Breast epithelium (tissue), 4 donors: Measurements from ENCODE around the gene RPL3. TPM values are rescaled to one million over a fixed set of nuclear protein-coding genes. Genes with fewer than 3 reads are reported as not detected.

Experiments used
- DNase-seq, 2 donors: peaks; one replicate each; pipeline ENCODE4 v3.0.0-alpha.2; 2019; ENCODE audit warnings: low spot score in 2 of 2
- H3K27ac ChIP-seq, 2 donors: fragments of 200-600 bp; sonication (generic) in 1 of 2; one replicate each; pipeline ENCODE4 v1.5.1; 2016 to 2019; ENCODE audit warnings: mild to moderate bottlenecking in 1 of 2
- H3K27me3 ChIP-seq, 2 donors: fragments of 200-600 bp; sonication (generic) in 1 of 2; one replicate each; pipeline versions ENCODE4 v1.5.1 to v1.6.0; 2017 to 2019; ENCODE audit warnings: control low read depth in 1 of 2, mild to moderate bottlenecking in 1 of 2
- H3K36me3 ChIP-seq: fragments of 200-600 bp; one replicate; pipeline ENCODE4 v1.5.1; 2019
- H3K4me1 ChIP-seq, 2 donors: fragments of 200-600 bp; sonication (generic); one replicate each; pipeline ENCODE4 v1.5.1; 2016 to 2019; ENCODE audit warnings: control low read depth in 1 of 2
- H3K4me3 ChIP-seq, 3 donors: fragments of 200-600 bp; sonication (generic); 1 replicate in 2 of 3; 2 replicates in 1 of 3; pipeline ENCODE4 v1.5.1; 2016 to 2019; ENCODE audit warnings: mild to moderate bottlenecking in 3 of 3, moderate library complexity in 2 of 3
- H3K9me3 ChIP-seq, 2 donors: fragments of 200-600 bp; sonication (generic) in 1 of 2; one replicate each; pipeline ENCODE4 v1.5.1; 2016 to 2019; ENCODE audit warnings: control low read depth in 1 of 2
- POLR2A ChIP-seq: fragments of 450-650 bp; IDR thresholded peaks from one replicate; pipeline ENCODE4 v1.6.1; 2016; ENCODE audit warnings: antibody characterized with exemption, mild to moderate bottlenecking, moderate library complexity
- POLR2AphosphoS5 ChIP-seq, 3 donors: sonication (generic); formaldehyde crosslinking; IDR thresholded peaks; one replicate each; pipeline ENCODE4 v1.6.1; 2017; ENCODE audit warnings: antibody characterized with exemption in 3 of 3
- intact Hi-C: fragments of 100-400 bp; cut with DNase I; formaldehyde crosslinking; loops from one replicate; pipeline ENCODE4 v1.15.1; 2023; ENCODE audit warnings: low total_unique reads
- total RNA-seq, 3 donors: library from RNA; depleted of rRNA; stranded (reverse); fragments of >200 nt; gene quantifications; one replicate each; pipeline ENCODE4 v1.1.0, GENCODE V29; 2016
- TF ChIP-seq, protein P1 (sequence below), 3 donors: fragments of 450-650 bp; IDR thresholded peaks; one replicate each; pipeline ENCODE4 v1.5.1; 2016 to 2017; ENCODE audit warnings: antibody characterized with exemption in 3 of 3, mild to moderate bottlenecking in 3 of 3, moderate library complexity in 3 of 3

Gene RPL3
- total RNA-seq, 3 donors from 2014 or later: 1,827 to 3,262 (median 2,633) TPM

DNA sequence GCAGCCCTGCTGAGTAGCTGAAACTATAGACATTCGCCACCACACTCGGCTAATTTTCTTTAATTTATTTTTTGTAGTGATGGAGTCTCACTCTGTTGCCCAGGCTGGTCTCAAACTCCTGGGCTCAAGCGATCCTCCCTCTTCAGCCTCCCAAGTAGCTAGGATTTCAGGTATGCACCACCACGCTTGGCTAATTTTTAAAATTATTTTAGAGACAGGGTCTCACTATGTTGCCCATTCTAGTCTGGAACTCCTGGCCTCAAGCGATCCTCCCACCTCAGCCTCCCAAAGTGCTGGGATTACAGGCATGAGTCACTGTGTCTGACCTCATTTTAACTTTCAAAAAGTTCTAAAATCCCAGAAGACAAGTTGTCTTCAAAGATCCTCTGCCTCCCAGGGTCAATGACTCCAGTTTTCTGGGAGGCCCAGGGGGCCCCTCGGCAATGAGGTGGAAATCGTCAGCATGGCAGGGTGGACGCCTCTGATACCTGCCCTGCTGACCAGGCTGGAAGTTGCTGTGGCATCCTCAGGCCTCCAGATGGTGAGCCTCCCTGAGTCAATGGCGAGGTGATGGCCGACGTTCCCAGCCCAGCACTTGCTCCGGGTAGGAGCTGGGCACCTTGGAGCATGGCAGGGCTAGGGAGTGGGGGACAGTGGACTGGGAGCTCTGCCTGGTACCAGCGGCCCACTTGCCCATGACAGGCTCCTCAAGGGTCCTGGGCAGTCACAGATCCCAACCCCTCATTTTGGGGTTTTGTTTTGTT, 31.1 kb downstream of the RPL3 start:
- no peaks in the 10 kb centered on the region for H3K27me3 ChIP-seq
- intact Hi-C loops: no loop called here
- TF ChIP-seq, protein P1, sequence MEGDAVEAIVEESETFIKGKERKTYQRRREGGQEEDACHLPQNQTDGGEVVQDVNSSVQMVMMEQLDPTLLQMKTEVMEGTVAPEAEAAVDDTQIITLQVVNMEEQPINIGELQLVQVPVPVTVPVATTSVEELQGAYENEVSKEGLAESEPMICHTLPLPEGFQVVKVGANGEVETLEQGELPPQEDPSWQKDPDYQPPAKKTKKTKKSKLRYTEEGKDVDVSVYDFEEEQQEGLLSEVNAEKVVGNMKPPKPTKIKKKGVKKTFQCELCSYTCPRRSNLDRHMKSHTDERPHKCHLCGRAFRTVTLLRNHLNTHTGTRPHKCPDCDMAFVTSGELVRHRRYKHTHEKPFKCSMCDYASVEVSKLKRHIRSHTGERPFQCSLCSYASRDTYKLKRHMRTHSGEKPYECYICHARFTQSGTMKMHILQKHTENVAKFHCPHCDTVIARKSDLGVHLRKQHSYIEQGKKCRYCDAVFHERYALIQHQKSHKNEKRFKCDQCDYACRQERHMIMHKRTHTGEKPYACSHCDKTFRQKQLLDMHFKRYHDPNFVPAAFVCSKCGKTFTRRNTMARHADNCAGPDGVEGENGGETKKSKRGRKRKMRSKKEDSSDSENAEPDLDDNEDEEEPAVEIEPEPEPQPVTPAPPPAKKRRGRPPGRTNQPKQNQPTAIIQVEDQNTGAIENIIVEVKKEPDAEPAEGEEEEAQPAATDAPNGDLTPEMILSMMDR (IDR thresholded peaks at IDR 0.05): no peak
- TF ChIP-seq POLR2A: no peak
- TF ChIP-seq POLR2AphosphoS5 (IDR thresholded peaks at IDR 0.05): no peak
- H3K27ac ChIP-seq: no peak overlapping the region
- no peak for DNase-seq
- peaks cover 8 to 11% of the 10 kb centered on the region in 2 donors for H3K9me3 ChIP-seq
- H3K36me3 ChIP-seq: no peaks in the 10 kb centered on the region
- H3K4me3 ChIP-seq: no peak overlapping the region
- peaks cover 22 to 26% of the 10 kb centered on the region in 2 donors for H3K4me1 ChIP-seq

DNA sequence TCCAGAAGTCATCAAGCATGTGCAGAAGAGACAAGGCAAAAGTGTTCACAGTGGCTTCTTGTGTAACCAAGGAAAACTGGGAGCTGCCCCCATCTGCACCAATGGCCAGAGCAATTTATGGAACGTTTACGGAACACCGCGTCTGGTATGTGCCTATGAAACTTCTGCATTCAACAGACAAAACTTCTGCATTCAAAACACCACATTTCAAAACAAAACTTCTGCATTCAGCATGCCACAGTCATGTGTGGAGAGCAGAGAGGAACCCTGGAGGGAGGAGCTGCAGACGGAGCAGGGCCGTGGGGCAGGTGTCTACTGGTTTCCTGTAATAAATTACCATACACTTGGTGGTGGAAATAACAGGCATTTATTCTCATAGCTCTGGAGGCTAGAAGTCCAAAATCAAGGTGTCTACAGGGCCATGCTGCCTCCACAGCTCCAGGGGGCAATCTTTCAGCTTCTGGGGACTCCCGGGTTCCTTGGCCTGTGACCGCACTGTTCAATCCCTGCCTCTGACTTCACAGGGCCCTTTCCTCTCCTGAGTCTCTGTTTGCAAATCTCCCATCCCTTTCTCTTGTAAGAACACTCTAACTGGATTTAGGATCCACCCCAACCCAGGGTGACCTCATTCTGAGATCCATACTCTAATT, 32.2 kb downstream of the RPL3 start:
- Histone ChIP-seq H3K9me3 (peaks cover 8 to 11% of the 10 kb centered on the region in 2 donors), H3K4me1 (peaks cover 22 to 23% of the 10 kb centered on the region in 2 donors), H3K36me3 (no peaks in the 10 kb centered on the region), H3K27ac (peak overlapping the region in 1 of 2 donors; percentile 42), H3K4me3 (no peak overlapping the region), H3K27me3 (no peaks in the 10 kb centered on the region)
- intact Hi-C loops: no loop called here
- no peak for DNase-seq
- TF ChIP-seq POLR2AphosphoS5 (IDR thresholded peaks at IDR 0.05) (no peak), POLR2A (no peak)
- TF ChIP-seq, protein P1 (IDR thresholded peaks at IDR 0.05): no peak

DNA sequence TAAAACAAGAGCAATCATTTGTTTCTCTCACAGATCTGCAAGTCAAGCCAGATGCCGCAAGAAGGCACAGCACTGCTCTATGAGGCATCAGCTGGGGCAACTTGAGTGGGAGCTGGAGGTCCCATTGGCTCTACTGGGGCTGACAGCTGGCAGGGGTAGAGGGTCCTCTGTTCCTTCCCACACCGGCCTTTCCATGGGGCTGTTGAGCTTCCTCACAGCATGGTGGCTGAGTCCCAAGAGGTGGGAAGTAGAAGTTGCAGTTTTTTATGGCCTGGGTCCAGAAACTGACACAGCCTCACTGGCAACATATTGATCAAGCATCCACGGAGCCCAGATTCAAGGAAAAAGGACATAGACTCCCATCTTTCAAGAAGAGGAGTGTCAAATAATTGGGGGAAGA, 34.4 kb downstream of the RPL3 start:
- intact Hi-C loops: no loop called here

DNA sequence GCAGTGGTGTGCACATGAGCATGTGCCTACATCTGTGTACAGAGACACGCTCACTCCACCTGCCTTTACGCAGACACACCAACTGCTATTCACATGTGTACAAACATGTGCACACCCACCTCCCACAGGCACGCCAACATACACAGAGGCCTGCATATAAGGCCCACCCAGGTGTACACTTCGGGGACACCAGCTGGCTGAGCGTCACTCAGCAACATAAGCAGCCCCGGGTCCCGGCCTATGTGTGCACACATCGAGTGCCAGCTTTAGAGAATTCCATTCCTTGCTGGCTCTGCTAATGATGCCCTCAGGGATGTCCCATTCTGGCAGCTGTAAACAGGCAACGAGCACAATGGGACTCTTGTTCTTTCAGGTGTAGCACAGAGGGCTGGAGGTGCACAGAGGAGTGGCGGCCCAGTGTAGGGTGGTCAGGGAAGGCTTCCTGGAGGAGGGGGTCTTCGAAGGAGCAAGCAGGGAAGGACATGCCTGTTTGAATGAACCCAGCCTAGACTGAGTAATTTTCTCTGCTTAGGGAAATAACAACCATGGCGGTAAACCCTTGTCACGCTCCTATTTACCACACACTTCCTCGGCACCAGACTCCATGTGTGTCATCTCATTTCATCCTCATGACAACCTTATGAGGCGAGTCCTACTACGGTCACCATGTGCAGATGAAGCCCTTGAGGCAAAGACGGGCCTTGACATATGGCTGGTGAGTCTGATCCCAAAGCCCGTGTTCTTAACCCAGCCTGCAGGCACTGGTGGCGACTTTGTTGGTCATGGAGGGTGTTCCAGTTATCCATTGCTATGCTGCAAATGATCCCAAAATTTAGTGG, 35.1 kb downstream of the RPL3 start:
- DNase-seq: peak; percentile 77 to 93
- H3K9me3 ChIP-seq: peaks cover 8 to 11% of the 10 kb centered on the region in 2 donors
- intact Hi-C loops: no loop called here

More for the DNA sequence above, 34.4 kb downstream of the RPL3 start:
- Histone ChIP-seq H3K4me1 (peaks cover 1 to 6% of the 10 kb centered on the region in 2 donors), H3K27me3 (no peaks in the 10 kb centered on the region), H3K27ac (peak overlapping the region; percentile 85 to 92), H3K4me3 (no peak overlapping the region), H3K9me3 (peaks cover 8 to 11% of the 10 kb centered on the region in 2 donors), H3K36me3 (no peaks in the 10 kb centered on the region)
- TF ChIP-seq, protein P1 (IDR thresholded peaks at IDR 0.05): no peak
- DNase-seq: no peak

More for the DNA sequence above, 35.1 kb downstream of the RPL3 start:
- TF ChIP-seq POLR2A (no peak), POLR2AphosphoS5 (IDR thresholded peaks at IDR 0.05) (peak in 2 of 3 donors; percentile 39 to 60)
- TF ChIP-seq, protein P1 (IDR thresholded peaks at IDR 0.05): no peak
- Histone ChIP-seq H3K4me1 (peaks cover 0 to 6% of the 10 kb centered on the region in 2 donors), H3K27me3 (no peaks in the 10 kb centered on the region), H3K36me3 (no peaks in the 10 kb centered on the region), H3K27ac (peak overlapping the region; percentile 85 to 92), H3K4me3 (peak overlapping the region in 1 of 3 donors; percentile 25)
